ENCODE measurements around the gene SLC22A23.

SLC22A23 gene

GRCh38 chr6:3368685-3369084 lies 88.2 kb downstream of the SLC22A23 start:
- no peak for DNase-seq

GRCh38 chr6:3367630-3368029 lies 89.2 kb downstream of the SLC22A23 start:
- no peak for DNase-seq

GRCh38 chr6:3366596-3367413 lies 90.0 kb downstream of the SLC22A23 start:
- DNase-seq, result no peak

- no peak for DNase-seq
Measured at GRCh38 chr6:3364391-3364790, 92.5 kb downstream of the SLC22A23 start.

- DNase-seq, result no peak
Measured at GRCh38 chr6:3363296-3364025, 93.4 kb downstream of the SLC22A23 start.

GRCh38 chr6:3361312-3362037 lies 95.4 kb downstream of the SLC22A23 start:
- no peak for DNase-seq

GRCh38 chr6:3360727-3361045 lies 96.2 kb downstream of the SLC22A23 start:
- no peak for DNase-seq

GRCh38 chr6:3359973-3360726 lies 96.7 kb downstream of the SLC22A23 start:
- no peak for DNase-seq

GRCh38 chr6:3359101-3359752 lies 97.6 kb downstream of the SLC22A23 start:
- peak; percentile 59 for DNase-seq

- DNase-seq, result no peak
Measured at GRCh38 chr6:3358413-3359100, 98.3 kb downstream of the SLC22A23 start.

GRCh38 chr6:3357678-3358077 lies 99.2 kb downstream of the SLC22A23 start:
- no peak for DNase-seq

- no peak for DNase-seq
Measured at GRCh38 chr6:3356824-3357420, 99.9 kb downstream of the SLC22A23 start.

GRCh38 chr6:3356056-3356823 lies 100.6 kb downstream of the SLC22A23 start:
- DNase-seq, result peak; percentile 80

GRCh38 chr6:3355358-3356055 lies 101.3 kb downstream of the SLC22A23 start:
- peak; percentile 64 for DNase-seq

GRCh38 chr6:3355011-3355357 lies 101.9 kb downstream of the SLC22A23 start:
- DNase-seq, result no peak

- DNase-seq, result no peak
Measured at GRCh38 chr6:3353939-3354338, 102.9 kb downstream of the SLC22A23 start.

GRCh38 chr6:3353213-3353903 lies 103.5 kb downstream of the SLC22A23 start:
- no peak for DNase-seq

GRCh38 chr6:3352678-3353077 lies 104.2 kb downstream of the SLC22A23 start:
- DNase-seq, result no peak

GRCh38 chr6:3351829-3352524 lies 104.9 kb downstream of the SLC22A23 start:
- no peak for DNase-seq

Data from eye (tissue), 1 donor.